GM19467 (cell line): ENCODE results near the gene CTAG1B.
"Not testable (repeated sequence)": the region's sequence is repeated elsewhere in the genome, so short reads cannot be mapped to it uniquely, and the experiment has no call there.

Experiments
- ATAC-seq: cut with Tn5 transposase; IDR thresholded peaks from one replicate; pipeline ENCODE4 v1.9.1; 2021; ENCODE audit warnings: mild to moderate bottlenecking, moderate library complexity; ENCODE audit not compliant: unreplicated experiment

Gene CTAG1B

DNA sequence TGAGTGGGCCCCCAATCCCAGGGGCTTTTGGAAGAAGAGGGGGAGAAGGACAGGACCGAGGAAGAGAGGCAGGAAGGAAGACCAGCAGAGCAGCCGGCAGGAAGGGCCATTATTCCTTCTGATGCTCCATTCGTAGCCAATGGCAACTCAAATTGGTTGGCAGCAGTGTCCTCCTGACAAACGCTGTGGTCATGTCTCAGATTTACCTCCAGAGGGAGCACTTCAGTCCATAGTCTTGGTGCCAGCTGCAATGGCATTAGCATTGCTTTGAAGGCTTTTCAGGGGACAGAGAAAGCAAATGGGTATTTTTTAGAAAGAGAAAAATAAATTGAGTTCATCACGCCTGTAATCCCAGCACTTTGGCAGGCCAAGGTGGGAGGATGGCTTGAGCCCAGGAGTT is 9.9 kb upstream of the CTAG1B start:
- ATAC-seq: not testable (repeated sequence)

DNA sequence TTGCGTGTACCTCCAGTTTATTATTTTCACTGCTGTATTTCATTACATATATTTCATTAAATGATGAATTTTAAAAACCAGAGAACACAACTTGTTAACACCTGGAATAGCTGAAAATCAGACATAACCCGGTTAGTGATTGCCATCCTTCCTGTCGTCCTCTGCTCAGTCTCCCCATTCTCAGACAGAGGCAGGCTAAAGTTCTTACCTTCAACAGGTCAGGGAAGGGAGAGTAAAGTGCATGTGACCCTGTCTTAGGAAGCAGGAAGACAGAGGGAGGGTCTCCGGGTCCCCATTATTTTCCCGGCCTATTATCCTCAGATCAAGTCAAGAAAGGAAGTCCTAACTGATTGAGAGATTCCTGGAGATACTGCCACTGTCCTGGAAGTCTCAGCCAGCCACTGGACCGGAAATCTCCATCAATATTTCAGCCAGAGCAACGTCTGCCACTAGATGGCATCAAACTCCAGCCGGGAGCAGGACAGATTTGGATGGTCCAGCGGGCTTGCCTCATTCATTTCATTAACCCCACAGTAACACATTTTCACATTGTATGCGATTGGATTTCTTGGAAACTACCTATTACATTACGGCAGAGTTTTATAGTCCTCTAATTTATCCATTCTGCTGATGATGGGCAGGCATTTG is 1.8 kb upstream of the CTAG1B start:
- ATAC-seq: not testable (repeated sequence)

DNA sequence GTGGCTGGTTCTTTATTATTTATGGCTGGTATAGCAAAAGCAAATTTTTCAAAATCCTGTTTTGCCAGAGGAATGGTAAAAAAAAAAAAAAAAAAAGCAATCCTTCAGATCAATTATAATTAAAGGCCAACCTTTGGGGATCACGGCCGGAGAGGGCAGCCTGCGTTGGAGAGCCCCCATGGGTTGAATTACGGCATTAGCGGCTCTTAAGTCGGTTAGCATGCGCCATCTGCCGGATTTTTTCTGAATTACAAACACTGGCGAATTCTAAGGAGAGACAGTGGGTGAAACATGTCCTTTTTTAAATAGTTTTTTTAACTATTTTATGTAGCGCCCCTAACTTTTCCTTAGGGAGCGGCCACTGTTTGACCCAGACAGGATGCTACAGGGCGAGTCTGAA is 5.5 kb downstream of the CTAG1B start:
- not testable (repeated sequence) for ATAC-seq

DNA sequence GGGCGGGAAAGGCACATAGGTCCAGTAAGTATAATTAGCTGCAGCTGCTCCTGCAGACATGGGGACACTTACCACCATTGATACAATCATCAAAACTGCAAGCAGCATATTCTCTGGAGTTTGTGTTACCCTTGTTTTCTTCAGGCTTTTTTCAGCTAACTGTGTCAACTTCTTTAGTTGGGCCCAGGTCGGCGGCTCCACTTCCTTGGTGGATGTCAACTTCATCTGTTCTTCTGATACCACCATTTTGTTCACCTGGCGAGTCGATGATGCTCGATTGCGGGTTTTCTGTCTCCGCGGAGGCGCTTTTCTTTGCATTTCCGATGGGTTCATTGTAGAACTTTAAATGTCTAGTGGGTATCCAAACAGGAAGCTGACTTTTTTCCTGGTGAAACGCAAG is 7.9 kb downstream of the CTAG1B start:
- not testable (repeated sequence) for ATAC-seq

DNA sequence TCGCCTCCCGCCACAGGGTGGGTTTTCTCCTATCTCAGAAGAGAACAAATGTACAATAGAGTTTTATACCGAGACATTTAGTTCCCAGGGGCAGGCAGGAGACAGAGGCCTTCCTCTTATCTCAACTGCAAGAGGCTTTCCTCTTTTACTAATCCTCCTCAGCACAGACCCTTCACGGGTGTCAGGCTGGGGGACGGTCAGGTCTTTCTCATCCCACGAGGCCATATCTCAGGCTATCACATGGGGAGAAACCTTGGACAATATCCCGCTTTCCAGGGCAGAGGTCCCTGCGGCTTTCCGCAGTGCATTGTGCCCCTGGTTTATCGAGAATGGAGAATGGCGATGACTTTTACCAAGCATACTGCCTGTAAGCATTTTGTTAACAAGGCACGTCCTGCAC is 10.3 kb downstream of the CTAG1B start:
- ATAC-seq: not testable (repeated sequence)

DNA sequence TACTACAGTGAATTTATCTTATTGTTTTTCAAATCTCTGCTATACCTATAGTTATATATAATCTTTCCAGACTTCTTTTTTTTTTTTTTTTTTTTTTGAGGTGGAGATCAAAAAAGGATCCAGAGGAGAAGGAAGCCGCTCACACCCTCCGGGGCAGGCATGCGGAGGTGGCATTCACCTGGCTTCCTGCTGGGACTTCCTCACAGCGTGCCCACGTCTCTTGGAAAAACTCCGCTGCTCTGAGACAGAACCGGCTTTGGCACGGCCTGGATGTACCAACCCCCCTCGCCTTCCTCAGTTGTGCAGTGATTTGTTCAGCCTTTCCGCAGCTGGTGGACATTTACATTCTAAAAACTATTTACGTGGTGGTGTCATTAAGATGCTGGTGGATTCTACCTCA is 11.1 kb downstream of the CTAG1B start:
- ATAC-seq: not testable (repeated sequence)

DNA sequence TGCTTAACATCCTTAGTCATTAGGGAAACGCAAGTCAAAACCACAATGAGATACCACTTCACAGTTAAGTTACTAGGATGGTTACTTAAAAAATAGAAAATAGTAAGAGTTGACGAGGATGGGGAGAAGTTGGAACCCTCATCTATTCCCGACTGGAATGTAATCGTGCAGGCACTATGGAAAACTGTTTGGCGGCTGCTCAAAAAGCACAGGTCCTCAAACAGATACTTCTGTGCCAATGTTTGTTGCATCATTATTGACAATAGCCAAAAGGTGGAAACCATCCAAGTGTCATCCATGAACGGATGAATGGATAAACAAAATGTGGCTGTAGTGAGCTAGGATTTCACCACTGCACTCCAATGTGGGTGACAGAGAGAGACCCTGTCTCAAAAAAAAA is 11.7 kb downstream of the CTAG1B start:
- no peak for ATAC-seq

DNA sequence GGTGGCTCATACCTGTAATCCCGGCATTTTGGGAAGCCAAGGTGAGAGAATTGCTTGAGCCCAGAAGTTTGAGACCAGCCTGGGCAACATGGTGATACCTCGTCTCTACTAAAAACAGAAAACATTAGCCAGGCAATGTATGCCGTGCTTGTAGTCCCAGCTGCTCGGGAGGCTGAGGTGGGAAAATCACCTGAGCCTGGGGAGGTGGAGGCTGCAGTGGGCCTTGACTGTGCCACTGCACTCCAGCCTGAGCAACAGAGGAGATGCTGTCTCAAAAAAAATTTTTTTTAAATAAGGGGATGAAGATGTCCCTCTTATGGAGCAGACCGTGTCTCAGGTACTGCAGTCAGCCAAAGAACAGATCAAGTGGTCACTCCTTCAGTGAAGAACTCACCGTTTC is 13.5 kb downstream of the CTAG1B start:
- ATAC-seq: no peak

DNA sequence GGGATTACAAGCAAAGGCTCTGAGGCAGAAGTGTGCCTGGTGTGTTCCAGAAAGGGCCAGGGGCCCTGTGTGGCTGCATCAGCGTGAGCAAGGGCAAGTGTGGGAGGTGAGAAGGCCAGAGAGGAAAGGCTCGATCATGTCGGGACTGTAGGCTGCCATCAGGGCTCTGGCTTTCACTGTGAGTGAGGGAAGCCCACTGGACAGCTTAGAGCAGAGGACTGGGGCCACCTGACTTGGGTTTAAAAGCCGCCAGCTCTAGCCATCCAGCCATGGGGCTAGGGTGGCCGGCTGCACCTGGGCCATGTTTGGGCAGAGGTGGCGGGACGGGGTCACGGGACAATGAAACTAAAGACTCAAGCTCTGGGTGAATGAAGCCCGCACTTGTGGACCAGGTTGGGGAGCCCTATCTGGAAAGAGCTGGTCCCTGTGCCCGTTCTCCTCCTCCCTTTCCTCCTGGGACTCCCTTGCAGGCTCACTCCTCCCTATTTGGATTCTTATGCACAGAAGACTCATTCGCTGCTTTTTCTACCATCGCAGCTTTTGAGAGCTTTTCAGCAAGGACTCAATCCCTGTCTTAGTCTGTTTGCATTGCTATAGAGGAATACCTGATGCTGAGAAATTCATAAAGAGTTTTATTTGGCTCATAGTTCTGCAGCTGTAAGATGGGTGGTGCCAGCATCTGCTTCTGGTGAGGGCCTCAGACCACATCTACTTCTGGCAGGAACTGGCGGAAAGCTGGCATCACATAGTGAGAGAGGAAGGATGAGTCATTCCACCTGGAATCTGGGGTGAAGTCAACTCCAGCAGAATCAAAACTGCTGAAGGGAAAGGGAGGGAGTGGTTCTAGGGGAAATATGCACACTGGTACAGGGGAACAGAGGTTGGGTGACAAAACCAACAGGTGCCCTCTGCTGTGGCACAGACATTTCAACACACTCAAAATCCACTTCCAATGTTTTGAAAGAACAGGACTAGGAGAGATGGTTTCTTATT is 15.3 kb downstream of the CTAG1B start:
- no peak for ATAC-seq

DNA sequence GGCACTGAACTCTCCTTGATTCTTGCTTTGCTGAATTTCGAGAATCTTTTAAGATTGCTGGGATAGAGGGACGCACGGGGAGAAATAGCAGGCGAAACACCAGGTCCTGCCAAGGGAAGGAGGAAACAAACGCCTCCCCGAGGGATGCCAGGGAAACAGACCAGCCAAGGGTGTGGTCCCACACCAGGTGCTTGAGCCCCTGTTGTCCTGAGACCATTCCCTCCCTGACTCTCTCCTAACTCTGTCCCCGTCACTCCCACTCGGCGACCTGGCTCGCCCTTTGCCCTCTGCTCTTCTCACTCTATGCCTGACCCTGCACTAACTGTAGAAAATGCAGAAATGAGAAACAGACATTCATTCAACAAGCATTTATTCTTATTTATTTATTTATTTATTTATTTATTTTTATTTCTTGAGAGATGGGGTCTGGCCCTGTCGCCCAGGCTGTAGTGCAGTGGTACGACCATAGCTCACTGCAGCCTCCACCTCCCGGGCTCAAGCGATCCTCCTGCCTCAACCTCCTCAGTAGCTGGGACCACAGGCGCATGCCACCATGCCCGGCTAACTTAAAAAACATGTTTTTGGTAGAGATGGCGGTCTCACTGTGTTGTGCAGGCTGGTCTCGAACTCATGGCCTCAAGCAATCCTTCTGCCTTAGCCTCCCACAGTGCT is 16.2 kb downstream of the CTAG1B start:
- no peak for ATAC-seq

DNA sequence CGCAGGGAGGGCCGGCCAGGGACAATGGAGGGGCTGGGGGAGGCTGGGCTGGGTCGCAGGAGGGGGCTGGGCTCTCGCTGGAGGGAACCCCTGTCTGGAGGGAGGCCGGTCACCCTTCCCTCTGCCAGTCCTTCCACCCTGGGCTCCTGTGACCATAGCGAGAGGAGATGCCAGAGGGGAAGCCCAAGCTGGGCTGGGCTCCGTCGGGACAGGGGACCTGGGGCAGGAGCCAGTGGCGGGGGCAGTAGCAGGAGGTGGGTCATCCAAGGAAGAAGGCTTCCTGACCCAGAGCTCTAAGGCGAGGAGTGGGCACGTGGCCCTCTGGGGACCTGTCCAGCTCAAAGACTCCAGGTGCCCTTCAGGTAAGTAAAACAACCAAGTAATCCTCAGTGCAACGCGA is 16.9 kb downstream of the CTAG1B start:
- ATAC-seq: no peak

DNA sequence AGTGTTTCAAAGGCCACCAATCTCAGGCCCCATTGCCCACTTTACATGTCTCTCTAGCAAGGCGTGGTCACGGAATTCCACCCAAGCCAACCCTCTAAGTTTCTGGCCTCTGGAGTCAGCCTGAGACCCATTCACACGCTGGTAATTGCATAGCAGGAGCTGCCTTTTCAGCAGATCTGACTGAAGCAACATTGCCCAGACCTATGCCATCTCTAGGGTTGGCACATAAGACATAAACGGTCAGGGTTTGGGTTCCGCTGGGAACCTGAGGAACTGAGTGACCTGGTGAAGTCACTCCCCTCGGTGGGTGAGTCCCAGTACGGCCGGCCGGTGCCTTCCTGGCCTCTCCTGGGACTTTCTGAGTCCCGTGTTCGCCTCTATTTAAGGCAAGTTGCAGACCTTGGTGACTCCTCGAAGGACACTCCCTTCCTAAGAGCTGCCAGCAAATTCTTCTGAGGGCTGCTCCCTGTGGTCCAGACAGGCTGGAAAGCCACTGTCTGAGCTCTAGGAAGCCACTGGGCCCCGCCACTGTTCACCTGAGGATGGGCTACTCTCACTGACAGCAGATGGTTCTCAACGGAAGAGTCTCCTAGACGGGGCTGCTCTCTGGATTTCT is 18.2 kb downstream of the CTAG1B start:
- ATAC-seq: no peak

DNA sequence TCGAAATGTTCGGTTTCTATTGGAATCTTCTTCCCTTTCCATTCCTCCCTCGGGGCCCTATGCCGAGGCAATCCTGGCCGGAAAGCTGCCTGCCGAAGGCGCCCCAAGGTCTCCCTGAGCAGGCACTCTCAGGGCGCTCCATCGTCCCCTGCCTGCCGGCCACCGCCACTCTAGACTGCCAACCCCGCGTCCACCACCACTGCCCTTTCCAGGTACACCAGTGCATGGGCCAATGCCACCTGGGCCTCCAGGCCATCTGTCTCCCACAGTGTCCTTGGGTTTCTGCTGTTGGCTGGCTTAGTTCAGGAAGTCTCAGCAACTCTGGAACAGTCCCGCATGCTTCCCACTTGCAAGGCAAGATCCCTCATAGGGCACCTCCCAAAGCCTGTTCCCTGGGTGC is 19.6 kb downstream of the CTAG1B start:
- ATAC-seq: no peak

DNA sequence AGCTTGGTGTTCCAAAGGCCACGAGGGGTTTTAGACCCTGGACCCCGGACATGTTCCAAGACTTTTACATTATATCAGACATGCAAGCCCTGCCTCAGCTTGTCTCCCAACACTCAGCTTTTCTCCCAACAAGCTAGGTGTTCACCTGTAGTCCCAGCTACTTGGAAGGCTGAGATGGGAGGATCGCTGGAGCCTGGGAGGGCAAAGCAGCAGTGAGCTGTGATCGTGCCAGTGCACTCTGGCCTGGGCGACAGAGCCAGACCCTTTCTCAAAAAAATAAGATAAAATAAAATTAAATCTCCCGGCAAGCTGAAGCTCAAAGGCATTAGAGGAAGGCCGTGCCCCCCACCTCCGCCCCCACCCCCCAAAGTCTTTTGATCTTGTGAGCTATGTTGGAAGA is 20.4 kb downstream of the CTAG1B start:
- no peak for ATAC-seq

DNA sequence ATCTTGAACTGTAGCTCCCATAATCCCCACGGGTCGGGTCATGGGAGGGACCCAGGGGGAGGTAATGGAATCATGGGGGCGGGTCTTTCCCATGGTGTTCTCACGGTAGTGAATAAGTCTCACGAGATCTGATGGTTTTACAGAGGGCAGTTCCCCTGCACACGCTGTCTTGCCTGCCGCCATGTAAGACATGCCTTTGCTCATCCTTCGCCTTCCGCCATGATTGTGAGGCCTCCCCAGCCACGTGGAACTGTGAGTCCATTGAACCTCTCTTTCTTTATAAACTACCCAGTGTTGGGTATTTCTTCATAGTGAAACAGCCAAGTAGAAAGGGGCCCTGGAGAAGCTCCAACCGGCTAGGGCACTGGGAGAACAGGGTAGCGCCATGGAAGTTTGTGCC is 21.9 kb downstream of the CTAG1B start:
- ATAC-seq: no peak

DNA sequence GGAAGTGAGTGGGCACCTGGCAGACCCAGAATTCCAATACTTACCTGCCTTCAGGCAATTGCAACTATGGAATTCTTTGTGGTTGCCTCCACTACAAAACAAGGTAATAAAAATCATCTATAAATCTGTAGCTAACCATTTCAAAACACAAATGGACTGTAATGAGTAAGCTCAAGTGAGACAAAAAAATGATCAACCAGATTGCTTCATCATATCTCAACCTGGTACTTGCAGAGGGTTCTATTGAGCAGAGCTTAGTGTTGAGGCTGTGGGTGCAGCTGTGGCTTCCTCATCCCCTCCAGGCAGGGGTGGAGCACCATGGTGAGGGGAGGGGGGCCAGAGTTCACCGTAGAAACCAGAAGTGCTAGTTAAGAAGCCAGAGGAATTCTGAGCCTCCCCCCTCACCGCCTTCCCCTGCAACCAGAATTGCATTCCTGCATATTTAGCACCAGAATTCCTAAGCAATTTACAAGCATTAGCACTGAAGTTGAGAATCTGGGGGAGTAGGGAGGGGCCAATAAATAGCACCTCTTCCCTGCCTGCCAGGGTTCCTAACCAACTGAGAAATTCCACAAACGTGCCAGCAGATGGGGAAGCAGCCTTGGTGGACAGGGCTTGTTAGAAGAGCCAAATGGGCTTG is 22.7 kb downstream of the CTAG1B start:
- no peak for ATAC-seq

DNA sequence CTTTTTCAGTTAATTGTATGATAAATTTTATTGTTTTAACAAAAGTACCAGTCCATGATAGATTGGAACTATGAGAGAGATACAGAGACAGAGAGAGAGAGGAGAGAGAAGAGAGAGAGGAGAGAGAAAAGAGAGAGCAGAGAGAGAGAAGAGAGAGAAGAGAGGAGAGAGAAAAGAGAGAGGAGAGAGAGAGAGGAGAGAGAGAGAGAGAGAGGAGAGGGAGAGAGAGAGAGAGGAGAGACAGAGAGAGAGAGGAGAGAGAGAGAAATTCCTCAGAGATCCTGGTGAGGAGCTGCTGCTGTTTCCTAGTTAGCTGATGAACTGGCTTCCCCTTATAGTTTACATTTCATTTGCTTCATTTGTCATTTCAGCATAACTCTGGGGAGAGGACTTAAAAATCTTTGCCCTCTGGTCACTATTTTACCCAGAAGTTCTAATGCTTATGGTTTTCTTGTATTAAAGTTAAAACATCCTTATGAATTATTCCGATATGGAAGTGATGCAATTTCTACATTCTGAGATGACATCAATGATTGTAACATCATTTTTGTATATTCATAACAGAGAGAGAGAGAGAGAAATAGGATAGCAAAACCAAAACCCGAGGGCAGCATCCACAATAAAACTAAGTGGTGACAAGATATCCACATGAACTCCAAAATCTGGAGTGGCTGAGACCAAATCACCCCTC is 23.4 kb downstream of the CTAG1B start:
- no peak for ATAC-seq

DNA sequence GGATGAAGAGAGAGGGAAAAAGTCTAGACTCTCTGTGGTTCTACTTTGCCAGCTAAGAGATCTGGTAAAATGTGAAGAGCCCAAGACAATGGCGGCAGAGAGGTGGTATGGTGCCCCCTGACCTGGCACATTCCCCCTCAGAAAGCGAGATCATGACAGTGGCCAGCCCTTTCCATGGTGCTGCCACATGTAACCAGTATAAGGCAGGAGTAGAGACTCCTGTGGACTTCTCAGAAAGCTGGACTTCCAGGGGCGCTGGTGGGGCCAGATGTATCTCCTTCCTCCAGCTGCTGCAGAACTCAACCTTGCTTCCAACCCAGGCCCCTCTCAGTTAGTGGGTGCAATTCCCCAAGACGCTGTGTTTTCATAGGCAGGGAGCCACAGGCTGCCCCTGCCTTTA is 24.6 kb downstream of the CTAG1B start:
- ATAC-seq: no peak

DNA sequence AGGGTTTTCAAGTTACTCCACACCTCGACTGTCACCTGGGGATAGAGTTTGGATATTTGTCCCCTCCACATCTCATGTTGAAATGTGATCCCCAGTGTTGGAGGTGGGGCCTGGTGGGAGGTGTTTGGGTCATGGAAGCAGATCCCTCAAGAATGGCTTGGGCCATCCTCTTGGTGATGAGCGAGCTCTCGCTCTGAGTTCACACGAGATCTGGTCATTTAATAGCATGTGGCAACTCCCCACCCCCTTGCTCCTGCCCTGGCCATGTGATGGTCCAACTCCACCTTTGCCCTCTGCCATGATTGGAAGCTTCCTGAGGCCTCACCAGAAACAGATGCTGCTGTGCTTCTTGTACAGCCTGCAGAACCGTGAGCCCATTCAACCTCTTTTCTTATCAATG is 25.9 kb downstream of the CTAG1B start:
- no peak for ATAC-seq

DNA sequence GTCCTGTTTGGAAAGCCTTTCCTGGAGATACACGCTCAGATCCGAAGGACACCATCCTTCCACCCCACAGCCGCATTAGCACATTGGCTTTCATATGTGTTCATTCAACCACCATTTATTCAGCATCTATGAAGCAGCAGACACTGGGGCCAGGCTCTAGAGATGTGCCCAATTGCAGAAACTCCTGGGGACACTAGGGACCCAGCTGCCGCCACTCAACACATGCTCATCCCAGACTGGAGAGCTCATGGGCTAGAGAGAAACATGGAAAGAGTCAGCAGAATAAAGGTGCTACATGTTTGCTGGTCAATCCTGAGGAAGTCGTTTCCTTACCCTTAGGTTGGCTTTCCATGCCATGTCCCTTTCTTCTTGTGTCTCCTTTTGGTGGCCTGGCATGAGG is 26.6 kb downstream of the CTAG1B start:
- ATAC-seq: no peak
